Stimulated activated CD4-positive, alpha-beta T cell treated with anti-CD3 and anti-CD28 coated beads, TNF-alpha, amount 100 ng/mL, for 4 hours (primary cell): ENCODE data around the gene HACD2.
A peak's percentile ranks its signal among the peaks of the same experiment; 100 is the strongest.

Experiments used
- DNase-seq, 3 experiments: peaks; one replicate each; pipeline ENCODE4 v3.0.0-alpha.2; 2020; ENCODE audit warnings: low read depth in 3 of 3

Gene HACD2

GRCh38 chr3:123447749-123448517 lies 136.9 kb downstream of the HACD2 start:
- DNase-seq: peak in 2 of 3 experiments; percentile 9 to 24

GRCh38 chr3:123447416-123447748 lies 137.5 kb downstream of the HACD2 start:
- no peak for DNase-seq

- no peak for DNase-seq
These were observed 138.2 kb downstream of the HACD2 start for GRCh38 chr3:123446610-123447109.

- no peak for DNase-seq
These were observed 138.6 kb downstream of the HACD2 start for GRCh38 chr3:123446210-123446609.

- DNase-seq: no peak
These were observed 139.2 kb downstream of the HACD2 start for GRCh38 chr3:123445702-123446101.

GRCh38 chr3:123444744-123445143 lies 140.1 kb downstream of the HACD2 start:
- DNase-seq: no peak

GRCh38 chr3:123444023-123444422 lies 140.8 kb downstream of the HACD2 start:
- DNase-seq: no peak

GRCh38 chr3:123442908-123443307 lies 141.9 kb downstream of the HACD2 start:
- DNase-seq: no peak

- no peak for DNase-seq
These were observed 142.7 kb downstream of the HACD2 start for GRCh38 chr3:123442125-123442524.
